PC-3 (cell line): ENCODE measurements around the gene DOK5. TPM values are rescaled to one million over a fixed set of nuclear protein-coding genes. Genes with fewer than 3 reads are reported as not detected.

Experiments used
- ATAC-seq: fragments of 200-7000 bp; cut with Tn5 transposase; 2 replicates; pipeline ENCODE4 v1.9.1; 2020; ENCODE audit warnings: mild to moderate bottlenecking, moderate library complexity
- BruUV-seq: library from RNA; stranded (reverse); fragments of 400-500 nt; replicated peaks from 2 replicates; lab custom pipeline; 2021; lab: Mats Ljungman, UMichigan
- CTCF ChIA-PET: fragments of 300-600 bp; sonication (Branson Sonifier 250); formaldehyde crosslinking; loops from one replicate; lab custom pipeline; 2022; ENCODE audit warnings: antibody characterized with exemption; lab: Charles Lee
- POLR2A ChIA-PET: fragments of 300-600 bp; sonication (Branson Sonifier 250); formaldehyde crosslinking; loops from one replicate; lab custom pipeline; 2022; ENCODE audit warnings: antibody characterized with exemption; ENCODE audit not compliant: unreplicated experiment; lab: Charles Lee
- DNase-seq: peaks from one replicate; pipeline ENCODE4 v3.0.0-alpha.2; 2015
- H2AFZ ChIP-seq: fragments of 300-600 bp; sonication (generic); 2 replicates; pipeline ENCODE4 v1.6.0; 2016; ENCODE audit warnings: antibody characterized with exemption, low read length
- H3F3A ChIP-seq: fragments of 300-600 bp; sonication (generic); one replicate; pipeline ENCODE4 v1.6.0; 2017; ENCODE audit warnings: antibody characterized with exemption, low read length, control low read depth, mild to moderate bottlenecking; ENCODE audit not compliant: unreplicated experiment
- H3K27ac ChIP-seq: fragments of 300-600 bp; sonication (generic); 2 replicates; pipeline ENCODE4 v1.5.1; 2016; ENCODE audit warnings: mild to moderate bottlenecking, low read length
- H3K27me3 ChIP-seq: fragments of 300-600 bp; sonication (generic); 2 replicates; pipeline ENCODE4 v1.6.1; 2016; ENCODE audit warnings: low read length, mixed read lengths
- H3K36me3 ChIP-seq: fragments of 300-600 bp; sonication (generic); 2 replicates; pipeline ENCODE4 v1.6.1; 2016; ENCODE audit warnings: low read depth, mixed run types, low read length, mixed read lengths
- H3K4me1 ChIP-seq: fragments of 300-600 bp; sonication (generic); 2 replicates; pipeline ENCODE4 v1.5.1; 2016; ENCODE audit warnings: low read length; ENCODE audit not compliant: insufficient read depth
- H3K4me2 ChIP-seq: fragments of 300-600 bp; sonication (generic); 2 replicates; pipeline ENCODE4 v1.6.0; 2016; ENCODE audit warnings: low read length
- H3K4me3 ChIP-seq: fragments of 300-600 bp; sonication (generic); 2 replicates; pipeline ENCODE4 v1.5.1; 2016; ENCODE audit warnings: mild to moderate bottlenecking, low read length, mixed read lengths
- H3K79me2 ChIP-seq: fragments of 300-600 bp; sonication (generic); 2 replicates; pipeline ENCODE4 v1.6.1; 2017; ENCODE audit warnings: low read length, mixed read lengths
- H3K9ac ChIP-seq: fragments of 300-600 bp; sonication (generic); 2 replicates; pipeline ENCODE4 v1.6.0; 2016; ENCODE audit warnings: mild to moderate bottlenecking, low read length
- H3K9me2 ChIP-seq: fragments of 300-600 bp; sonication (generic); replicated peaks from 2 replicates; pipeline ENCODE4 v1.6.1; 2016; ENCODE audit warnings: mixed run types, low read length, mixed read lengths
- H3K9me3 ChIP-seq: fragments of 300-600 bp; sonication (generic); 2 replicates; pipeline ENCODE4 v1.6.1; 2016; ENCODE audit warnings: low read length, mixed read lengths
- H4K20me1 ChIP-seq: fragments of 300-600 bp; sonication (generic); 2 replicates; pipeline ENCODE4 v1.6.1; 2016; ENCODE audit warnings: low read length, mixed read lengths
- CTCF ChIP-seq: fragments of 300-600 bp; sonication (generic); conservative IDR thresholded peaks from 2 replicates; pipeline ENCODE4 v1.5.1; 2017; ENCODE audit warnings: antibody characterized with exemption, low read depth, mild to moderate bottlenecking, low read length
- EZH2 ChIP-seq: fragments of 300-600 bp; sonication (generic); IDR thresholded peaks from one replicate; pipeline ENCODE4 v1.6.1; 2017; ENCODE audit warnings: antibody characterized with exemption, mild to moderate bottlenecking, low read length; ENCODE audit not compliant: unreplicated experiment
- EZH2phosphoT487 ChIP-seq: fragments of 300-600 bp; sonication (generic); IDR thresholded peaks from 2 replicates; pipeline ENCODE4 v1.6.1; 2018; ENCODE audit warnings: mild to moderate bottlenecking, antibody characterized with exemption, low read length, borderline replicate concordance
- intact Hi-C: fragments of 100-400 bp; cut with micrococcal nuclease; formaldehyde crosslinking; loops from 2 replicates; pipeline ENCODE4 v1.9.0; 2023
- total RNA-seq: library from RNA; depleted of rRNA; stranded (reverse); fragments of >200 nt; gene quantifications from 2 replicates; pipeline ENCODE4 v1.2.3, GENCODE V29; 2014

Gene DOK5
- total RNA-seq, 1 experiment from 2014 or later, result not detected

GRCh38 chr20:54481442-54481841, 6.0 kb downstream of the DOK5 start:
- Histone ChIP-seq H3K9me3 (no peaks in the 10 kb centered on the region), H3K9ac (no peak overlapping the region), H2AFZ (no peak overlapping the region), H3K79me2 (no peaks in the 10 kb centered on the region), H3K4me1 (no peaks in the 10 kb centered on the region), H3K4me2 (no peak overlapping the region), H3K4me3 (no peak overlapping the region), H3K27ac (no peak overlapping the region), H3K36me3 (no peaks in the 10 kb centered on the region), H3F3A (no peaks in the 10 kb centered on the region), H3K27me3 (peaks cover 48% of the 10 kb centered on the region), H3K9me2 (no peaks in the 10 kb centered on the region), H4K20me1 (no peaks in the 10 kb centered on the region)
- no peak for ATAC-seq
- intact Hi-C loops, result no loop called here
- CTCF ChIA-PET, result no interaction called here
- no TSS peak for BruUV-seq
- TF ChIP-seq CTCF, result no peak
- TF ChIP-seq EZH2phosphoT487, result no peak
- no peak for TF ChIP-seq EZH2
- DNase-seq, result no peak
- POLR2A ChIA-PET, result no interaction called here

GRCh38 chr20:54485631-54486030, 10.2 kb downstream of the DOK5 start:
- ATAC-seq (no peak), DNase-seq (no peak)
- ChIA-PET CTCF (no interaction called here), POLR2A (no interaction called here)
- Histone ChIP-seq H3K9me2 (peaks cover 5% of the 10 kb centered on the region; the same call in 1 of the 2 replicates), H3K4me1 (peaks cover 6% of the 10 kb centered on the region), H3K79me2 (no peaks in the 10 kb centered on the region), H4K20me1 (no peaks in the 10 kb centered on the region), H3K9ac (no peak overlapping the region), H3F3A (no peaks in the 10 kb centered on the region), H3K36me3 (no peaks in the 10 kb centered on the region), H3K27ac (no peak overlapping the region), H3K27me3 (peaks cover 34% of the 10 kb centered on the region), H2AFZ (no peak overlapping the region), H3K4me2 (no peak overlapping the region), H3K4me3 (no peak overlapping the region), H3K9me3 (no peaks in the 10 kb centered on the region)
- intact Hi-C loops, result no loop called here
- BruUV-seq, result no TSS peak
- no peak for TF ChIP-seq EZH2phosphoT487
- TF ChIP-seq EZH2, result no peak
- TF ChIP-seq CTCF, result no peak

- no peak overlapping the region for H3K27ac ChIP-seq
- H3K4me2 ChIP-seq, result peak overlapping the region; percentile 30
- ChIA-PET POLR2A (no interaction called here), CTCF (no interaction called here)
- no peaks in the 10 kb centered on the region for H4K20me1 ChIP-seq
- H2AFZ ChIP-seq, result no peak overlapping the region
- no peak overlapping the region for H3K4me3 ChIP-seq
- H3K4me1 ChIP-seq, result peaks cover 6% of the 10 kb centered on the region
- peak; percentile 68 for DNase-seq
- H3K9ac ChIP-seq, result no peak overlapping the region
- no TSS peak for BruUV-seq
- peaks cover 5% of the 10 kb centered on the region; the same call in 1 of the 2 replicates for H3K9me2 ChIP-seq
- ATAC-seq, result peak; percentile 22; the same call in 1 of the 2 replicates
- intact Hi-C loops, result no loop called here
- H3K27me3 ChIP-seq, result peaks cover 41% of the 10 kb centered on the region
- TF ChIP-seq CTCF (no peak), EZH2phosphoT487 (no peak), EZH2 (no peak)
- H3F3A ChIP-seq, result no peaks in the 10 kb centered on the region
- H3K36me3 ChIP-seq, result no peaks in the 10 kb centered on the region
- no peaks in the 10 kb centered on the region for H3K79me2 ChIP-seq
- no peaks in the 10 kb centered on the region for H3K9me3 ChIP-seq
Observed at GRCh38 chr20:54486585-54486984, 11.2 kb downstream of the DOK5 start.
